ENCODE results near the gene PRUNE2.

DNA sequence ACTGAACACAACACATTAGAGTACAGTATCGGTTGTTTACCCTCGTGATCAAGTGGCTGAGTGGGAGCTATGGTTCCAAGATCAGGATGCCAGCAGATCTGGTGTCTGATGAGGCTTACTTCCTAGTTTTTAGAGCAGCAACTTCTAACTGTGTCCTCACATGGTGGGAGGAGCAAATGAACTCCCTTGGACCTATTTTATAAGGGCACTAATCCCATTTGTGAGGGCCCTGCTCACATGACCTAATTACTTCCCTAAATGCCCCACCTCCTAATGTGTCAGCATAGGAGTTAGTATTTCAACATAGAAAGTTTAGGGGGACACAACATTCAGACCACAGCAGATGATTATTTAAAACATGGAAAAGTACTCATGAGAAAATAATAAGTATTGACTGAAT is 335.1 kb downstream of the PRUNE2 start:
- TF ChIP-seq, protein P1, sequence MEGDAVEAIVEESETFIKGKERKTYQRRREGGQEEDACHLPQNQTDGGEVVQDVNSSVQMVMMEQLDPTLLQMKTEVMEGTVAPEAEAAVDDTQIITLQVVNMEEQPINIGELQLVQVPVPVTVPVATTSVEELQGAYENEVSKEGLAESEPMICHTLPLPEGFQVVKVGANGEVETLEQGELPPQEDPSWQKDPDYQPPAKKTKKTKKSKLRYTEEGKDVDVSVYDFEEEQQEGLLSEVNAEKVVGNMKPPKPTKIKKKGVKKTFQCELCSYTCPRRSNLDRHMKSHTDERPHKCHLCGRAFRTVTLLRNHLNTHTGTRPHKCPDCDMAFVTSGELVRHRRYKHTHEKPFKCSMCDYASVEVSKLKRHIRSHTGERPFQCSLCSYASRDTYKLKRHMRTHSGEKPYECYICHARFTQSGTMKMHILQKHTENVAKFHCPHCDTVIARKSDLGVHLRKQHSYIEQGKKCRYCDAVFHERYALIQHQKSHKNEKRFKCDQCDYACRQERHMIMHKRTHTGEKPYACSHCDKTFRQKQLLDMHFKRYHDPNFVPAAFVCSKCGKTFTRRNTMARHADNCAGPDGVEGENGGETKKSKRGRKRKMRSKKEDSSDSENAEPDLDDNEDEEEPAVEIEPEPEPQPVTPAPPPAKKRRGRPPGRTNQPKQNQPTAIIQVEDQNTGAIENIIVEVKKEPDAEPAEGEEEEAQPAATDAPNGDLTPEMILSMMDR (IDR thresholded peaks at IDR 0.05 in 2 of 3, conservative IDR thresholded peaks at IDR 0.05 in 1 of 3; ENCODE audit: borderline replicate concordance in 1 of 3, insufficient read depth in 1 of 3, low read depth in 2 of 3, low read length in 2 of 3) = no peak
- no peak for TF ChIP-seq REST (IDR thresholded peaks at IDR 0.05; ENCODE audit: low read depth)
- no peak for TF ChIP-seq MAX (IDR thresholded peaks at IDR 0.05)
- TF ChIP-seq POLR2A (IDR thresholded peaks at IDR 0.05; ENCODE audit: borderline replicate concordance, extremely low read depth, insufficient read depth, insufficient read length) = no peak
- TF ChIP-seq YY1 (IDR thresholded peaks at IDR 0.05; ENCODE audit: extremely low read depth, insufficient replicate concordance, low read depth, low read length) = no peak
- TF ChIP-seq ZFX (IDR thresholded peaks at IDR 0.05) = no peak
- no peak for TF ChIP-seq ZNF274 (IDR thresholded peaks at IDR 0.05; ENCODE audit: low read depth, low read length)
- TF ChIP-seq EZH2 (IDR thresholded peaks at IDR 0.05) = no peak
- no peak for TF ChIP-seq POLR2AphosphoS5 (IDR thresholded peaks at IDR 0.05; ENCODE audit: low read depth, low read length)
- no peak for TF ChIP-seq ATF3 (IDR thresholded peaks at IDR 0.05)
- TF ChIP-seq EZH2phosphoT487 (IDR thresholded peaks at IDR 0.05; ENCODE audit: borderline replicate concordance) = no peak

Data from HCT116 (cell line).